ENCODE results near the gene TPR. TPM values are rescaled to one million over a fixed set of nuclear protein-coding genes. Genes with fewer than 3 reads are reported as not detected.

Gene TPR
- total RNA-seq, 1 experiment from 2014 or later: 107 TPM

DNA sequence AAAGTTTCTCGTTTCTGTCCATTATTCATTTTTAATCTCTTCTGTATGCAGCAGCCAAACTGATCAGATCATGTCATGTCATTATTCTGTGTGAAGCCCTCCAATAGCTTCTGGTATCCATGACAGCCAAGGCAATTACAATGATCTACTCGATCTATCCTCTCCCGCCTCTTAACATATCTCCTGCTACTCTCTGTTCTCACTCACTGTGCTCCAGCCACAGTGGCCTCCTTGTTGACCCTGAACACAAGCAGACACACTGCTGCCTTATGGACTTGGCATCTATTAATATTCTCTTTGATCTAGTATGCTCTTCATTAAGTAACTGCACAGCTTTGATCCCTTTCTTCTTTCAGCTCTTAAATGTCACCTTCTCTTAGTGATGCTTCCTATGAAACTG lies 59.5 kb downstream of the TPR start:
- Histone ChIP-seq H3K56ac (ENCODE audit: insufficient read length, low read depth, low read length) (no peak overlapping the region), H4K8ac (replicated peaks; ENCODE audit: insufficient read length, low read depth, low read length) (no peak overlapping the region), H3K4me2 (ENCODE audit: insufficient read depth, insufficient read length, low read length) (no peak overlapping the region), H2AK5ac (ENCODE audit: insufficient read length, low read length) (no peak overlapping the region), H2AFZ (ENCODE audit: low read length) (no peak overlapping the region), H2BK15ac (ENCODE audit: low read depth, low read length) (no peak overlapping the region), H3K14ac (ENCODE audit: insufficient read depth, low read length) (no peak overlapping the region), H4K20me1 (ENCODE audit: control insufficient read depth, insufficient read depth, insufficient read length) (no peaks in the 10 kb centered on the region), H3K4ac (ENCODE audit: low read depth, low read length) (no peak overlapping the region), H3K79me1 (ENCODE audit: insufficient read depth, low read depth, low read length, poor library complexity, severe bottlenecking) (no peaks in the 10 kb centered on the region), H3K4me1 (ENCODE audit: insufficient read depth, low read length) (no peaks in the 10 kb centered on the region), H3K27me3 (ENCODE audit: insufficient read depth, low read length) (no peaks in the 10 kb centered on the region), H3K27ac (ENCODE audit: insufficient read length, low read depth, low read length) (no peak overlapping the region), H3K9ac (ENCODE audit: extremely low read depth, insufficient read length, low read length) (no peak overlapping the region), H3K9me3 (ENCODE audit: control insufficient read depth, low read depth, low read length) (no peaks in the 10 kb centered on the region), H2BK120ac (ENCODE audit: low read depth, low read length, poor library complexity, severe bottlenecking) (no peak overlapping the region), H4K91ac (ENCODE audit: insufficient read length, low read depth, low read length) (no peak overlapping the region), H3K18ac (ENCODE audit: insufficient read length, low read depth, low read length) (no peak overlapping the region), H4K5ac (ENCODE audit: insufficient read length, low read depth, low read length) (no peak overlapping the region), H2BK12ac (ENCODE audit: insufficient read length, low read depth, low read length) (no peak overlapping the region), H3K23ac (ENCODE audit: insufficient read length, low read depth, low read length) (no peak overlapping the region), H3K23me2 (ENCODE audit: insufficient read length, low read depth, low read length, poor library complexity, severe bottlenecking) (no peaks in the 10 kb centered on the region), H2BK20ac (ENCODE audit: low read depth, low read length, poor library complexity, severe bottlenecking) (no peak overlapping the region), H3K79me2 (ENCODE audit: insufficient read depth, low read length) (no peaks in the 10 kb centered on the region), H3T11ph (ENCODE audit: low read length) (no peak overlapping the region), H2BK5ac (ENCODE audit: insufficient read length, low read length) (no peak overlapping the region)
- peaks cover 23 to 71% (median 64%) of the 10 kb centered on the region in 3 experiments; a peak in 6 of 7 replicates for H3K36me3 Mint-ChIP-seq (ENCODE audit: insufficient read depth in 1 of 3, low read depth in 3 of 3)
- DNase-seq: no peak
- WGBS (ENCODE audit: extremely low coverage, insufficient read length, low lambda C conversion rate): no CpG with 5 or more reads among the region's 3 CpGs
- TF ChIP-seq, protein P1, sequence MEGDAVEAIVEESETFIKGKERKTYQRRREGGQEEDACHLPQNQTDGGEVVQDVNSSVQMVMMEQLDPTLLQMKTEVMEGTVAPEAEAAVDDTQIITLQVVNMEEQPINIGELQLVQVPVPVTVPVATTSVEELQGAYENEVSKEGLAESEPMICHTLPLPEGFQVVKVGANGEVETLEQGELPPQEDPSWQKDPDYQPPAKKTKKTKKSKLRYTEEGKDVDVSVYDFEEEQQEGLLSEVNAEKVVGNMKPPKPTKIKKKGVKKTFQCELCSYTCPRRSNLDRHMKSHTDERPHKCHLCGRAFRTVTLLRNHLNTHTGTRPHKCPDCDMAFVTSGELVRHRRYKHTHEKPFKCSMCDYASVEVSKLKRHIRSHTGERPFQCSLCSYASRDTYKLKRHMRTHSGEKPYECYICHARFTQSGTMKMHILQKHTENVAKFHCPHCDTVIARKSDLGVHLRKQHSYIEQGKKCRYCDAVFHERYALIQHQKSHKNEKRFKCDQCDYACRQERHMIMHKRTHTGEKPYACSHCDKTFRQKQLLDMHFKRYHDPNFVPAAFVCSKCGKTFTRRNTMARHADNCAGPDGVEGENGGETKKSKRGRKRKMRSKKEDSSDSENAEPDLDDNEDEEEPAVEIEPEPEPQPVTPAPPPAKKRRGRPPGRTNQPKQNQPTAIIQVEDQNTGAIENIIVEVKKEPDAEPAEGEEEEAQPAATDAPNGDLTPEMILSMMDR (conservative IDR thresholded peaks at IDR 0.05): no peak
- H3K27ac Mint-ChIP-seq: no peak overlapping the region
- H3K4me1 Mint-ChIP-seq: no peaks in the 10 kb centered on the region
- no peaks in the 10 kb centered on the region for H3K27me3 Mint-ChIP-seq (ENCODE audit: low read depth)
- no peak overlapping the region for H3K4me3 Mint-ChIP-seq
- H3K9me3 Mint-ChIP-seq: no peaks in the 10 kb centered on the region
